Endodermal cell (in vitro differentiated cells): ENCODE results near the gene PDE6A. TPM values are rescaled to one million over a fixed set of nuclear protein-coding genes. Genes with fewer than 3 reads are reported as not detected.

Experiments
- DNase-seq: peaks from one replicate; pipeline ENCODE4 v3.0.0-alpha.2; 2017
- H3K27ac ChIP-seq: 2 replicates; pipeline ENCODE4 v1.5.1; 2013; ENCODE audit warnings: mild to moderate bottlenecking, low read depth, low read length, moderate library complexity
- H3K27me3 ChIP-seq: 2 replicates; pipeline ENCODE4 v1.6.1; 2013; ENCODE audit warnings: mild to moderate bottlenecking, low read length, moderate library complexity; ENCODE audit not compliant: insufficient read depth, control insufficient read depth, poor library complexity, severe bottlenecking
- H3K36me3 ChIP-seq: 2 replicates; pipeline ENCODE4 v1.7.0; 2013; ENCODE audit warnings: mild to moderate bottlenecking, low read length, moderate library complexity; ENCODE audit not compliant: control insufficient read depth, insufficient read depth
- H3K4me1 ChIP-seq: one replicate; pipeline ENCODE4 v1.7.0; 2013; ENCODE audit warnings: low read length; ENCODE audit not compliant: control insufficient read depth, insufficient read depth
- H3K4me3 ChIP-seq: 2 replicates; pipeline ENCODE4 v1.5.1; 2013; ENCODE audit warnings: mild to moderate bottlenecking, low read length, moderate library complexity
- H3K9ac ChIP-seq: 2 replicates; pipeline ENCODE4 v1.6.1; 2013; ENCODE audit warnings: mild to moderate bottlenecking, low read length, moderate library complexity; ENCODE audit not compliant: poor library complexity, severe bottlenecking; ENCODE audit errors: extremely low read depth
- H3K9me3 ChIP-seq: 2 replicates; pipeline ENCODE4 v1.6.1; 2013; ENCODE audit warnings: mild to moderate bottlenecking, low read length, moderate library complexity; ENCODE audit not compliant: control insufficient read depth
- H3K27ac Mint-ChIP-seq: 2 replicates; pipeline ENCODE4 v1.8.0; 2020; ENCODE audit warnings: mixed read lengths
- H3K27me3 Mint-ChIP-seq: 2 replicates; pipeline ENCODE4 v1.8.0; 2021; ENCODE audit warnings: mild to moderate bottlenecking, mixed read lengths; ENCODE audit not compliant: insufficient read depth
- H3K36me3 Mint-ChIP-seq: 2 replicates; pipeline ENCODE4 v1.8.0; 2020; ENCODE audit warnings: low read depth, mixed read lengths
- H3K4me1 Mint-ChIP-seq: 2 replicates; pipeline ENCODE4 v1.8.0; 2020; ENCODE audit warnings: mixed read lengths
- H3K4me3 Mint-ChIP-seq: 2 replicates; pipeline ENCODE4 v1.8.0; 2020; ENCODE audit warnings: mild to moderate bottlenecking, moderate library complexity, mixed read lengths
- H3K9me3 Mint-ChIP-seq: 2 replicates; pipeline ENCODE4 v1.8.0; 2020; ENCODE audit warnings: mild to moderate bottlenecking, mixed read lengths
- CTCF ChIP-seq: fragments of 200-600 bp; sonication (generic); conservative IDR thresholded peaks from 2 replicates; pipeline ENCODE4 v1.5.0; 2021; ENCODE audit warnings: antibody characterized with exemption, mild to moderate bottlenecking
- WGBS, 2 experiments: methylation state at CpG; one replicate each; pipeline versions ENCODE4 v1.1.5 to v1.1.7; 2013; ENCODE audit warnings: missing lambda C conversion rate in 2 of 2, mixed read lengths in 1 of 2; ENCODE audit not compliant: insufficient coverage in 1 of 2, insufficient read length in 1 of 2; 5-methylcytosine and 5-hydroxymethylcytosine counted together
- total RNA-seq, 2 donors: library from RNA; stranded (reverse); fragmentation: NEBNext Ultra II Directional in 1 of 2; extraction: Animal tissue kit (Norgen Biotek cat#: 25700) in 1 of 2; gene quantifications; 2 replicates in 1 of 2; 3 replicates in 1 of 2; pipeline ENCODE4 v1.2.1, GENCODE V29; 2021

PDE6A gene
- total RNA-seq, 2 donors from 2014 or later: 0.07 TPM; not detected in 1

DNA sequence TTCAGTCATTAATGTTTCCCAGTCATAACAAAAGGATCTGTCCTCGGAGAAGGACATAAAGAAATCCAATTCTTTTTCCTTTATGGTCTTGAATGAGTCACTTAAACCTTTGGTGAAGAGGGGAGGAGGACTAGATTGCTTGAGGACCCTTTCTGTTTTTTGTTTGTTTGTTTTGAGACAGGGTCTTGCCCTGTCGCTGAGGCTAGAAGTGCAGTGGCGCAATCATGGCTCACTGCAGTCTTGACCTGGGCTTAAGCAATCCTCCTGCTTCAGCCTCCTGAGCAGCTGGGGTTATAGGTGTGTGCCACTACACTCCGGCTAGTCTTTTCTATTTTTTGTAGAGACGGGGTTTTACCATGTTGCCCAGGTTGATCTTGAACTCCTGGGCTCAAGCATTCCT lies 43.5 kb upstream of the PDE6A start:
- Mint-ChIP-seq H3K36me3 (no peaks in the 10 kb centered on the region), H3K4me1 (peaks cover 3% of the 10 kb centered on the region), H3K4me3 (no peak overlapping the region), H3K9me3 (no peaks in the 10 kb centered on the region), H3K27me3 (no peaks in the 10 kb centered on the region), H3K27ac (peak overlapping the region; percentile 30)
- no peak for TF ChIP-seq CTCF
- no peaks in the 10 kb centered on the region for H3K27me3 ChIP-seq
- H3K4me3 ChIP-seq: no peak overlapping the region
- DNase-seq: no peak
- H3K4me1 ChIP-seq: no peaks in the 10 kb centered on the region
- H3K9me3 ChIP-seq: no peaks in the 10 kb centered on the region
- H3K27ac ChIP-seq: no peak overlapping the region
- 92 to 95% methylated on average over 4 to 5 of the region's 5 CpGs for WGBS, 2 experiments
- peaks cover 5% of the 10 kb centered on the region for H3K36me3 ChIP-seq
- H3K9ac ChIP-seq: no peak overlapping the region

GRCh38 chr5:149982505-149982904 lies 37.9 kb upstream of the PDE6A start:
- Histone ChIP-seq H3K4me1 (no peaks in the 10 kb centered on the region), H3K9ac (no peak overlapping the region), H3K27ac (no peak overlapping the region), H3K27me3 (no peaks in the 10 kb centered on the region), H3K36me3 (peaks cover 45% of the 10 kb centered on the region), H3K9me3 (no peaks in the 10 kb centered on the region), H3K4me3 (no peak overlapping the region)
- Mint-ChIP-seq H3K27me3 (no peaks in the 10 kb centered on the region), H3K27ac (no peak overlapping the region), H3K36me3 (peaks cover 21% of the 10 kb centered on the region), H3K4me1 (no peaks in the 10 kb centered on the region), H3K4me3 (no peak overlapping the region), H3K9me3 (no peaks in the 10 kb centered on the region)
- DNase-seq: no peak
- no peak for TF ChIP-seq CTCF

DNA sequence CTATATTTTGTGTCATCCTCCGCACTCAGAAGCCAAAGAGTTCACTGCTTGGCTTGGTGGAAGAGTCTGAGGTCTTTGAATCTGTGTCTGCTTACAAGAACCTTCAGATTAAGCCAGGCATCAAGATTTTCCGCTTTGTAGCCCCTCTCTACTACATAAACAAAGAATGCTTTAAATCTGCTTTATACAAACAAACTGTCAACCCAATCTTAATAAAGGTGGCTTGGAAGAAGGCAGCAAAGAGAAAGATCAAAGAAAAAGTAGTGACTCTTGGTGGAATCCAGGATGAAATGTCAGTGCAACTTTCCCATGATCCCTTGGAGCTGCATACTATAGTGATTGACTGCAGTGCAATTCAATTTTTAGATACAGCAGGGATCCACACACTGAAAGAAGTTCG lies 36.6 kb upstream of the PDE6A start:
- no peaks in the 10 kb centered on the region for H3K27me3 Mint-ChIP-seq
- H3K9ac ChIP-seq: no peak overlapping the region
- no peak for TF ChIP-seq CTCF

More for the DNA sequence above, 36.6 kb upstream of the PDE6A start:
- H3K4me1 ChIP-seq: no peaks in the 10 kb centered on the region
- peaks cover 46% of the 10 kb centered on the region for H3K36me3 ChIP-seq
- DNase-seq: no peak
- Mint-ChIP-seq H3K27ac (no peak overlapping the region), H3K36me3 (peaks cover 23% of the 10 kb centered on the region), H3K9me3 (no peaks in the 10 kb centered on the region), H3K4me1 (no peaks in the 10 kb centered on the region), H3K4me3 (no peak overlapping the region)
- H3K9me3 ChIP-seq: no peaks in the 10 kb centered on the region
- H3K27ac ChIP-seq: no peak overlapping the region
- no peaks in the 10 kb centered on the region for H3K27me3 ChIP-seq
- 86 to 94% methylated on average over 1 to 3 of the region's 3 CpGs for WGBS, 2 experiments
- no peak overlapping the region for H3K4me3 ChIP-seq
